HuH-7 (cell line): ENCODE results near the gene DISP2.
A peak's percentile ranks its signal among the peaks of the same experiment; 100 is the strongest.

Experiments used
- DNase-seq: peaks from one replicate; pipeline ENCODE4 v3.0.0; 2011; ENCODE audit warnings: low spot score

DISP2 gene

GRCh38 chr15:40363611-40364010 lies 5.6 kb downstream of the DISP2 start:
- no peak for DNase-seq

DNA sequence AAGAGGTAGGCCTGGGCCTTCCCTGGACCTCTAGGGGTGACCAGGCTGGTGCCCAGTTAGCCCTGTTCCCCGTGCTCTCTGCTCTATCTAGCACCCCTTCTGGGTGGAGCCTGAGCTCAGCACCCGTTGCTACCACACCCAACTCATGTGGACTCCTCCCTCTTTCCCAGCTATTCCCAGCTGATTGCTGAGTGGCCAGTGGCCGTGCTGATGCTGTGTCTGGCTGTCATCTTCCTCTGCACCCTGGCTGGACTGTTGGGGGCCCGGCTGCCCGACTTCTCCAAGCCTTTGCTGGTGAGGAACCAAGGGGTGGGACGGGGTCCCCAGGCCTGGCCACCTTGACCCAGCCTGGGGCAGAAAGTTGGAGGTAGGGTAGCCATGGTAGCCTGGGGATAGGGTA lies 6.2 kb downstream of the DISP2 start:
- DNase-seq, result no peak

DNA sequence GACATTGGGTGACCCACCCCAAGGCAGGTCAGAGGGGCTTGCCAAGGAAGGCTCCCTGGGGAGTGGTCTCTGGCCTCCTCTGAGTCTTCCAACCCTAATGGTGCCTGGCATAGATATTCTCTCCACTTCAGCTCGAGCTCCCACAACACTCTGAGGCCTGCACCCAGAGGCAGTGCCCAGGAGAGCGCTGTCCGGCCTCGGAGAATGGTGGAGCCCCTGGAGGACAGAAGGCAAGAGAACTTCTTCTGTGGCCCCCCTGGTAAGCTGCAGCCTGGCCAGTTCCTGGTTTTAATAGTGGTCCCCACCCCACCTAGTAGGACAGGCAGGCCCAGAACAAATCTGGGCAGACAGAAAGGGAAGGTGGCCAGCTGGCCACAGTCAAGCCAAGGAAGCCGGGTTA lies 7.0 kb downstream of the DISP2 start:
- DNase-seq, result no peak

- DNase-seq, result no peak
Measured at GRCh38 chr15:40365624-40366456, 7.8 kb downstream of the DISP2 start.

- DNase-seq, result no peak
Measured at GRCh38 chr15:40366457-40367370, 8.7 kb downstream of the DISP2 start.

GRCh38 chr15:40367371-40367685 lies 9.3 kb downstream of the DISP2 start:
- no peak for DNase-seq

GRCh38 chr15:40367686-40368611 lies 9.9 kb downstream of the DISP2 start:
- DNase-seq, result peak; percentile 88

DNA sequence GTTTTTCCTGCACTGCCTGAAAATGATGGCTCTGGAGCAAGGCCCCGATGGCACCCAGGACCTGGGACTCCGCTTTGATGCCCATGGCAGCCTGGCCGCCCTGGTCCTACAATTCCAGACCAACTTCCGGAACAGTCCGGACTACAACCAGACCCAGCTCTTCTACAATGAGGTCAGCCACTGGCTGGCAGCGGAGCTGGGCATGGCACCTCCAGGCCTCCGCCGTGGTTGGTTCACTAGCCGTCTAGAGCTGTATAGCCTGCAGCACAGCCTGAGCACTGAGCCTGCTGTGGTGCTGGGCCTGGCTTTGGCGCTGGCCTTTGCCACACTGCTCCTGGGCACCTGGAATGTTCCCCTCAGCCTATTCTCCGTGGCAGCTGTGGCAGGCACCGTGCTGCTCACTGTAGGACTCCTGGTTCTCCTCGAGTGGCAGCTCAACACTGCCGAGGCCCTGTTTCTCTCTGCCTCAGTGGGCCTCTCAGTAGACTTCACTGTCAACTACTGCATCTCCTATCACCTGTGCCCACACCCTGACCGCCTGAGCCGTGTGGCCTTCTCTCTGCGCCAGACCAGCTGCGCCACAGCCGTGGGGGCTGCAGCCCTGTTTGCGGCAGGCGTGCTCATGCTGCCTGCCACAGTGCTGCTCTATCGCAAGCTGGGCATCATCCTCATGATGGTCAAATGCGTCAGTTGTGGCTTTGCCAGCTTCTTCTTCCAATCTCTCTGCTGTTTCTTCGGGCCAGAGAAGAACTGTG lies 10.9 kb downstream of the DISP2 start:
- DNase-seq, result no peak

DNA sequence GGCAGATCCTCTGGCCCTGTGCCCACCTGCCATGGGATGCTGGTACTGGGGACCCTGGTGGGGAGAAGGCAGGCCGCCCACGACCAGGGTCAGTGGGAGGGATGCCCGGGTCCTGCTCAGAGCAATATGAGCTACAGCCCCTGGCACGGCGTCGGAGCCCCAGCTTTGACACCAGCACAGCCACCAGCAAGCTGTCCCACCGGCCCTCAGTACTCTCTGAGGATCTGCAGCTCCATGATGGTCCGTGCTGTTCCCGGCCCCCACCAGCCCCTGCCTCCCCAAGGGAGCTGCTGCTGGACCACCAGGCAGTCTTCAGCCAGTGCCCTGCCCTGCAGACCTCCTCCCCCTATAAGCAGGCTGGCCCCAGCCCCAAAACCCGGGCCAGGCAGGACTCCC lies 11.5 kb downstream of the DISP2 start:
- no peak for DNase-seq

- DNase-seq, result no peak
Measured at GRCh38 chr15:40369971-40370370, 12.0 kb downstream of the DISP2 start.

GRCh38 chr15:40372981-40373380 lies 15.0 kb downstream of the DISP2 start:
- DNase-seq, result no peak

DNA sequence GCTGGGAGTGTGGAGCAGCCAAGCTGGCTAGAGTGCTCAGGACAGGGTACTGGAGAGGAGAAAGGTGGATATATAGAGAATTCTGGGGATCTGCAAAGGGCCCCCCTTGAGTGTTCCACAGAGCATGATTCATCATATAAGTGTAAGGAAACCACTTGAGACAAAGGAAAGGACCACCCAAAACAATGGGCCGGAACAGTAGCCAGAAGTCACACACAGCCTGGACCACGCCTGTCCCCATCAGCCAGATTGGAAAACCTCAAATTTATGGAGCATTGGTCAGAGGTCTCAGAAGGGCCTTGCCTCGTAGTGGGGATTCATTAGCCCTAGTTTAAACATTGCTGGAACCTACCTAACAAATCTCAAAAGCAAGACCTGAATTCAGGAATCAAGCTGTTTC lies 19.6 kb downstream of the DISP2 start:
- DNase-seq, result no peak

- DNase-seq, result no peak
Measured at GRCh38 chr15:40379374-40379773, 21.4 kb downstream of the DISP2 start.

DNA sequence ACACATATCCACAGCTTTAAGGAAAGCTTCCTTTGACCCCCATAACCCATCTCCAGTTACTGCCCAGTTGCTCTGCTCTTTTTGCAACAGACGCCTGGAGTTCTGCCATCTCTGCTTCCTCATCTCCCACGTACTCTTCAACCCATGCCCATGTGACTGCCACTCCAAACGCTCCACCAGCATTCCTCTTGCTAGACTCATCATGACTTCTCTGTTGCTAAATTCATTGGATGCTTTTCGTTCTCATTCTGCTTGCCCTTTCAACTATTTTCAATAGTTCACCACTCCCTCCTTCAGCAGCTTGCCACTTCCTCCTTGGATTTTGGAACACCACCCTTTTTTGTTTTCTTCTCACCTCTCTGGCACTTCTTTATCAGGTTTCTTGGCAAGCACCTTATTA lies 21.8 kb downstream of the DISP2 start:
- DNase-seq, result no peak

- no peak for DNase-seq
Measured at GRCh38 chr15:40380636-40381035, 22.6 kb downstream of the DISP2 start.

GRCh38 chr15:40381818-40382529 lies 24.0 kb downstream of the DISP2 start:
- DNase-seq, result no peak

DNA sequence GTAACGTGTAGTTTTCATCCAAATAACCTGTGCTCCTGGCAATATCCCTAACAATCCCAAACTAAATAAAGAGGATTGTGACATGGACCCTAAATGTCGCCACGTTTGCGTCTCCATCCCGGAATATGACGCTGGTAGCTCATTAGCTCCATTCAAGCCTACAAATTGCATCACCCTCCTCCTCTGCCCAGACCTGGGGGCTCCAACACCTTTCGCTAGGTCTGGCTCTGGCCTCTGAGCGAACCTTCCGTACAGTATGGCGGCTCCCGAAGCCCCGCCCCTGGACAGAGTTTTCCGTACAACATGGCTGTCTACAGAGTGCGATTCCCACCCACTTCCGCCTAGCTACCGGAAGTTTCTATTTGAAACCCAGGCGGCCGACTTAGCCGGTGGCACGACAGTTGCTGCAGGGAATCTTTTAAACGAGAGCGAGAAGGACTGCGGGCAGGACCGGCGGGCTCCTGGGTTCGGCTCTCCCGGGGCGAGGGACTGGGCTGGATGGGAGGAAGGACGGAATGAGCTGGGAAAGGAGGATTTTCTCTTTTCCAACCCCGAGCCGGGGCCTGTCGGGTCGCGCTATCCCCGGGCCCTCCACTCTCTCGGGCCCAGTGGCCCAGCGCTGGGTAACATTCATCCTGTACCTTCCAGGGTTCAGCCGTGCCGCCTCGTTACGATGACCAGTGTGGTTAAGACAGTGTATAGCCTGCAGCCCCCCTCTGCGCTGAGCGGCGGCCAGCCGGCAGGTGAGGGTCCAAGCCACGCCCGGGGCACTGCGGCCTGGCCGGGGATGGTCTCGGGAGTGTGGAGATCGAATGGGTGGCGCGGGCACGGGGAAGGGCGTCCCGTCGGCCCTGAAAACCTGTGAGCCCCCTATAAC lies 24.8 kb downstream of the DISP2 start, which contains the start of gene KNSTRN:
Gene KNSTRN (plus strand): TSS at position 142 of the 877 bp plus-strand sequence. CDS start 115 bp downstream, at position 257.
- DNase-seq, result peak; percentile 76

- DNase-seq, result no peak
Measured at GRCh38 chr15:40386480-40386879, 28.5 kb downstream of the DISP2 start.

DNA sequence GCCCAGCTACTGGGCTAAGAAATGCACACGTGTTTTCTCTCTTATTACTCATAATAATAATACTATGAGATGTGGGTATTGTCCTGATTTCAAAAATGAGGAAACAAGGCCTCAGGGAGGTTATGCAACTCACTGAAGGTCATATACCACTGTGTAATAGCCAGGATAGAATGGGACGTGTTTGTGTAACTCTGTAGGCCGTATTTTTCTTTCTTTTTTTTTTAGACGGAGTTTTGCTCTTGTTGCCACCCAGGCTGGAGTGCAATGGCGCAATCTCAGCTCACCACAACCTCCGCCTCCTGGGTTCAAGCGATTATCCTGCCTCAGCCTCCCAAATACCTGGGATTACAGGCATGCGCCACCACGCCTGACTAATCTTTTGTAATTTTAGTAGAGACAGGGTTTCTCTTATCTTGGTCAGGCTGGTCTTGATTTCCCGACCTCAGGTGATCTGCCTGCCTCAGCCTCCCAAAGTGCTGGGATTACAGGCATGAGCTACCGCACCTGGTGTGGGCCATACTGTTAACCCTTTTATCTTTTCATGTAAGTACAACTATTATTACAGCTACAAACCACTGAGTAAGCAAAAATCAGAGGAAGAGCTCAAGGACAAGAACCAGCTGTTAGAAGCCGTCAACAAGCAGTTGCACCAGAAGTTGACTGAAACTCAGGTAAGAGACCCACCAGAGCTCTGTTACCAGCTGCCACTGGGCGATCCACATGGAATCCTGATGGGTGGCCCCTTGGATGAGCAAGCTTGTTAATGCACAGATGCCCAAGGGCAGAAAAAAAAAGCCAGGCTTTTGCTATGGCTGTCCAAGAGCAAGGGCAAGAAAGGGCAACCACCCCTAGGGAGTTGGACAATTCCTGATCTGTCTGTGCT lies 31.2 kb downstream of the DISP2 start:
- DNase-seq, result peak; percentile 42
